Cardiac fibroblast (primary cell): ENCODE measurements around the gene ARTN.

Experiments
- DNase-seq, 2 donors: peaks; one replicate each; pipeline versions ENCODE4 v3.0.0 to v3.0.0-alpha.2; 2010; ENCODE audit warnings: low read depth in 2 of 2
- H3K4me3 ChIP-seq, 2 donors: replicated peaks in 1 of 2; 1 replicate in 1 of 2; 2 replicates in 1 of 2; pipeline ENCODE4 v1.5.1; 2011; ENCODE audit warnings: low read depth in 2 of 2, low read length in 2 of 2, mild to moderate bottlenecking in 2 of 2, moderate library complexity in 1 of 2
- CTCF ChIP-seq: IDR thresholded peaks from one replicate; pipeline ENCODE4 v1.5.1; 2011; ENCODE audit warnings: low read depth, mild to moderate bottlenecking, low read length, inconsistent platforms

The ARTN gene

GRCh38 chr1:43947874-43948437 lies 14.4 kb downstream of the ARTN start:
- peak overlapping the region; percentile 86 to 94 for H3K4me3 ChIP-seq
- DNase-seq, result no peak
- TF ChIP-seq CTCF, result no peak

- no peak for TF ChIP-seq CTCF
- DNase-seq, result no peak
- no peak overlapping the region for H3K4me3 ChIP-seq
Observed at GRCh38 chr1:43949678-43950077, 16.1 kb downstream of the ARTN start.

GRCh38 chr1:43951021-43951985 lies 17.7 kb downstream of the ARTN start:
- TF ChIP-seq CTCF, result no peak
- no peak for DNase-seq
- no peak overlapping the region for H3K4me3 ChIP-seq

GRCh38 chr1:43952731-43953346 lies 19.2 kb downstream of the ARTN start:
- DNase-seq, result no peak
- no peak for TF ChIP-seq CTCF
- H3K4me3 ChIP-seq, result no peak overlapping the region

GRCh38 chr1:43953361-43953760 lies 19.8 kb downstream of the ARTN start:
- no peak overlapping the region for H3K4me3 ChIP-seq
- no peak for TF ChIP-seq CTCF
- no peak for DNase-seq

- no peak for DNase-seq
- H3K4me3 ChIP-seq, result no peak overlapping the region
- no peak for TF ChIP-seq CTCF
Observed at GRCh38 chr1:43954036-43954435, 20.4 kb downstream of the ARTN start.
